Epithelial cell of esophagus (primary cell): ENCODE results near the gene HMGXB3.

ENCODE experiments used
- DNase-seq: peaks from one replicate; pipeline ENCODE4 v3.0.0; 2010; ENCODE audit warnings: low read depth
- H3K4me3 ChIP-seq: 2 replicates; pipeline ENCODE4 v1.5.1; 2011; ENCODE audit warnings: mild to moderate bottlenecking, low read length, control low read depth
- CTCF ChIP-seq: IDR thresholded peaks from 2 replicates; pipeline ENCODE4 v1.5.1; 2011; ENCODE audit warnings: low read depth, mild to moderate bottlenecking, low read length, control low read depth, inconsistent platforms; ENCODE audit not compliant: insufficient read depth; ENCODE audit errors: missing control alignments

Gene HMGXB3

GRCh38 chr5:150085191-150085912, 84.8 kb downstream of the HMGXB3 start:
- DNase-seq, result no peak
- TF ChIP-seq CTCF, result no peak
- no peak overlapping the region for H3K4me3 ChIP-seq

- no peak for DNase-seq
- H3K4me3 ChIP-seq, result no peak within 1 kb of the TSS
- TF ChIP-seq CTCF, result no peak
These were observed 85.6 kb downstream of the HMGXB3 start, which contains the start of gene CSF1R for GRCh38 chr5:150085950-150086715. Gene CSF1R, minus strand, starts transcription at chr5:150086554. Its CDS starts 127 bp downstream, at chr5:150086427.

GRCh38 chr5:150092159-150092787, 91.7 kb downstream of the HMGXB3 start:
- no peak for TF ChIP-seq CTCF
- H3K4me3 ChIP-seq, result no peak overlapping the region
- no peak for DNase-seq

GRCh38 chr5:150097152-150097551, 96.6 kb downstream of the HMGXB3 start:
- TF ChIP-seq CTCF, result no peak
- no peak for DNase-seq

GRCh38 chr5:150101023-150101422, 100.5 kb downstream of the HMGXB3 start:
- no peak for TF ChIP-seq CTCF
- no peak for DNase-seq
- no peak overlapping the region for H3K4me3 ChIP-seq

More at GRCh38 chr5:150097152-150097551, 96.6 kb downstream of the HMGXB3 start:
- no peak overlapping the region for H3K4me3 ChIP-seq
